ENCODE data around the gene SCYL1. TPM values are rescaled to one million over a fixed set of nuclear protein-coding genes. Genes with fewer than 3 reads are reported as not detected.

SCYL1 gene
- total and polyA plus RNA-seq, 2 of the 4 experiments (the other 2 are of a cell fraction), result 96.4 to 150 TPM

DNA sequence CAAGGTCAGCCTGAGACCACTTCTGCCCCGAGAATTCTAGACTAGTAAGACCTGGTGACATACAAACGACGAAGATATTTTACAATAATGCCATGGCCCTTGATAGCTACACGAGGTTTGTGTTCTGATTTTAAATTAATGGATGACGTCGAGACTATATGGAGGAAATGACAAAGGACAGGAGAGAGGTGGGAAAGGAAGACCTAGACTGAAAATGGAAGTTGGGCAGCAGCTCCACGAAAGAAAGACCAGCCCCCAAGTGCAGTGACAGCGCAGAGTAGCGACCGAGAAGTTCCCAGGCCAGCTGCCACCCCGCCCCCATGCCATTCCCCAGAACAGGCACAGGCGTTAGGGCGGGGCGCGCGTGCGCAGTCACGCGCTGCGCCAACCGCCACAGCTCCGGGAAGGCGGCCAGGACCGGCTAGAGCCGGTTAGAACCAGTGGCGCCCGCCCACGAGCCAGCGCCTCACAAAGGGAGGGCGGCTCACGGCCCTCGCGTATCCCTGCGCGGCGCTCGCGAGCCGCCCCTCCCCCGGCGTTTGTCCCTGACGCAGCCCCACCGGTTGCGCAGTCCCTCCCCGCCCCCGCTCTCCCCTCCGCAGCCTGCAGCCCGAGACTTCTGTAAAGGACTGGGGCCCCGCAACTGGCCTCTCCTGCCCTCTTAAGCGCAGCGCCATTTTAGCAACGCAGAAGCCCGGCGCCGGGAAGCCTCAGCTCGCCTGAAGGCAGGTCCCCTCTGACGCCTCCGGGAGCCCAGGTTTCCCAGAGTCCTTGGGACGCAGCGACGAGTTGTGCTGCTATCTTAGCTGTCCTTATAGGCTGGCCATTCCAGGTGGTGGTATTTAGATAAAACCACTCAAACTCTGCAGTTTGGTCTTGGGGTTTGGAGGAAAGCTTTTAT, 27.5 kb upstream of the SCYL1 start:
- peak overlapping the region; percentile 99 for H3K9ac ChIP-seq (ENCODE audit: low read depth, low read length)
- ATAC-seq (ENCODE audit: low read depth) (peak; percentile 70), DNase-seq (peak; percentile 97)
- H2BK15ac ChIP-seq (ENCODE audit: low read depth, low read length), result peak overlapping the region; percentile 90
- H3K4ac ChIP-seq (ENCODE audit: low read depth, low read length), result peak overlapping the region; percentile 100
- H3K9me1 ChIP-seq (ENCODE audit: insufficient read depth, low read length), result no peaks in the 10 kb centered on the region
- H4K5ac ChIP-seq (ENCODE audit: low read depth, low read length), result peak overlapping the region; percentile 100
- H2AK5ac ChIP-seq (ENCODE audit: low read depth, low read length), result peak overlapping the region; percentile 98
- H3K18ac ChIP-seq (ENCODE audit: low read depth, low read length), result peak overlapping the region; percentile 99
- peak overlapping the region; percentile 100 for H3K14ac ChIP-seq (replicated peaks; ENCODE audit: low read depth, low read length)
- peaks cover 0 to 21% of the 10 kb centered on the region in 2 experiments; a peak in 3 of 4 replicates for H3K79me1 ChIP-seq (ENCODE audit: low read depth in 1 of 2, low read length in 2 of 2)
- H2AK9ac ChIP-seq (replicated peaks; ENCODE audit: low read depth, low read length, poor library complexity), result peak overlapping the region; percentile 100
- H2BK5ac ChIP-seq (ENCODE audit: low read depth, low read length, poor library complexity, severe bottlenecking), result peak overlapping the region; percentile 96
- dilution Hi-C loops (cut with HindIII; ENCODE audit: low sequenced_read_pairs, unreplicated experiment), result no loop called here
- H3K4me3 ChIP-seq (ENCODE audit: insufficient read depth, low read depth, low read length), result peak overlapping the region; percentile 72
- TF ChIP-seq BHLHE40 (IDR thresholded peaks at IDR 0.05; ENCODE audit: low read depth, low read length), result peak; percentile 88
- TF ChIP-seq CHD1 (IDR thresholded peaks at IDR 0.05; ENCODE audit: low read depth, low read length), result no peak; the same call in 1 of the 2 replicates
- no peak for TF ChIP-seq CEBPB (IDR thresholded peaks at IDR 0.05; ENCODE audit: low read depth, low read length)
- TF ChIP-seq FOS (IDR thresholded peaks at IDR 0.05; ENCODE audit: low read depth, low read length), result peak; percentile 35; the same call in 1 of the 2 replicates
- TF ChIP-seq NFE2L2 (IDR thresholded peaks at IDR 0.05; ENCODE audit: low read depth, low read length), result peak; percentile 62; the same call in 1 of the 2 replicates
- TF ChIP-seq, protein P1, sequence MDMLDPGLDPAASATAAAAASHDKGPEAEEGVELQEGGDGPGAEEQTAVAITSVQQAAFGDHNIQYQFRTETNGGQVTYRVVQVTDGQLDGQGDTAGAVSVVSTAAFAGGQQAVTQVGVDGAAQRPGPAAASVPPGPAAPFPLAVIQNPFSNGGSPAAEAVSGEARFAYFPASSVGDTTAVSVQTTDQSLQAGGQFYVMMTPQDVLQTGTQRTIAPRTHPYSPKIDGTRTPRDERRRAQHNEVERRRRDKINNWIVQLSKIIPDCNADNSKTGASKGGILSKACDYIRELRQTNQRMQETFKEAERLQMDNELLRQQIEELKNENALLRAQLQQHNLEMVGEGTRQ (IDR thresholded peaks at IDR 0.05; ENCODE audit: low read depth, low read length), result peak; percentile 61
- POLR2A ChIA-PET (ENCODE audit: unreplicated experiment), result interaction anchor here (0.6 to 14.2 kb wide), 10 partner anchors 8 to 79 kb away, joined by 3 to 494 read pairs (median 60); partner anchors contain the start of gene NEAT1
- intact Hi-C loops (cut with micrococcal nuclease), result loop anchor here (2.0 kb wide), 2 partner anchors 49 to 77 kb away; no protein-coding TSS in a partner anchor
- H4K91ac ChIP-seq (ENCODE audit: insufficient read depth, low read depth, low read length), result peak overlapping the region; percentile 100
- H3K9me3 ChIP-seq (ENCODE audit: control insufficient read depth, insufficient read depth, low read length), result no peaks in the 10 kb centered on the region
- H2AFZ ChIP-seq (replicated peaks; ENCODE audit: low read length, poor library complexity), result peak overlapping the region; percentile 78
- H4K20me1 ChIP-seq (ENCODE audit: insufficient read depth, low read length), result peaks cover 29% of the 10 kb centered on the region
- H2BK120ac ChIP-seq (ENCODE audit: low read depth, low read length), result peak overlapping the region; percentile 96
- H3K27me3 ChIP-seq (ENCODE audit: control insufficient read depth, insufficient read depth, low read length), result no peaks in the 10 kb centered on the region
- peak overlapping the region; percentile 97 for H3K4me2 ChIP-seq (ENCODE audit: low read depth, low read length)
- BruUV-seq (replicated peaks), result no TSS peak
- H3K56ac ChIP-seq (ENCODE audit: extremely low read depth, insufficient read depth, low read length), result peak overlapping the region; percentile 100
- H3K27ac ChIP-seq (ENCODE audit: insufficient read depth, low read length), result peak overlapping the region; percentile 99
- WGBS, 2 experiments (ENCODE audit: extremely low coverage in 2 of 2, insufficient read length in 1 of 2), result 1% methylated on average over 46 of the region's 61 CpGs; no CpG with 5 or more reads in 1 of the 2 experiments
- CTCF ChIA-PET, result interaction anchor here (2.1 to 2.6 kb wide), 2 partner anchors 18 to 26 kb away, joined by 8 to 12 read pairs; no protein-coding TSS in a partner anchor
- peaks cover 13% of the 10 kb centered on the region for H3K4me1 ChIP-seq (ENCODE audit: control insufficient read depth, insufficient read depth, low read length)
- in situ Hi-C loops (cut with MboI; ENCODE audit: low sequenced_read_pairs), result no loop called here
- peaks cover 11% of the 10 kb centered on the region for H3K36me3 ChIP-seq (ENCODE audit: control insufficient read depth, insufficient read depth, low read length)
- peak overlapping the region; percentile 92 to 96 for H4K8ac ChIP-seq (ENCODE audit: low read depth in 2 of 2, low read length in 2 of 2)
- peak overlapping the region; percentile 100 for H3K23ac ChIP-seq (ENCODE audit: low read depth, low read length)
- H2BK20ac ChIP-seq (ENCODE audit: low read depth, low read length), result peak overlapping the region; percentile 92

Data from IMR-90 (cell line).